Measurements from ENCODE around the gene FCHSD1.

DNA sequence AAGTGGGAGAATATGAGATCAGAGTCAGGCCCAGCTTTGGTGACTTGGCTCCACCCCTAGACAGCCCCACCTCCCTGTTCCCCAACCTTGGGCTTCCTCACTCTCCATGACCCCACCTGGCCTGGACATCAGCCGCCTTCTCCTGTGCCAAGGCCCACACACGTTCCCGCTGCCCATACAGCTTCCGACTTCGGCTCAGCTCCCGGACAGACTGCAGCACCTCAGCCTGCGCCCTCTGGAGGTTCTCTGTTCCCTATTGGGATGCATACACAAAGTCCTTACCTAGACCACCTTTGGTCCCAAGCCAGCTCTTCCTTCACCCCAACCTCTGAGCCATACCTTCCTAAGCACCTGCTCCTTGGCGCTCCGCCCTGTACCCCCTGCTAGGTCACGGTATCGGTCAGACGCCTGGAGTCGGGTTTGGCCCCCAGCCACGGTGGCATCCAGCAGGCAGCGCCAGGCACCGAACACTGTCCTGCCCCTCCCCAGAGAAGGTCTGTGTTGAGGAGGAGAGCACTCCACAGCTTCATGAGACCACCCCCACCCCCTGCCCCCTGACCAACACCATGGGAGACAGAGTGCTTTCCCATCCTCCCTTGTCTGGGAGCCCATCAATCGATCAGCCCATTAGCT is 2.0 kb downstream of the FCHSD1 start:
- TF ChIP-seq, protein P1, sequence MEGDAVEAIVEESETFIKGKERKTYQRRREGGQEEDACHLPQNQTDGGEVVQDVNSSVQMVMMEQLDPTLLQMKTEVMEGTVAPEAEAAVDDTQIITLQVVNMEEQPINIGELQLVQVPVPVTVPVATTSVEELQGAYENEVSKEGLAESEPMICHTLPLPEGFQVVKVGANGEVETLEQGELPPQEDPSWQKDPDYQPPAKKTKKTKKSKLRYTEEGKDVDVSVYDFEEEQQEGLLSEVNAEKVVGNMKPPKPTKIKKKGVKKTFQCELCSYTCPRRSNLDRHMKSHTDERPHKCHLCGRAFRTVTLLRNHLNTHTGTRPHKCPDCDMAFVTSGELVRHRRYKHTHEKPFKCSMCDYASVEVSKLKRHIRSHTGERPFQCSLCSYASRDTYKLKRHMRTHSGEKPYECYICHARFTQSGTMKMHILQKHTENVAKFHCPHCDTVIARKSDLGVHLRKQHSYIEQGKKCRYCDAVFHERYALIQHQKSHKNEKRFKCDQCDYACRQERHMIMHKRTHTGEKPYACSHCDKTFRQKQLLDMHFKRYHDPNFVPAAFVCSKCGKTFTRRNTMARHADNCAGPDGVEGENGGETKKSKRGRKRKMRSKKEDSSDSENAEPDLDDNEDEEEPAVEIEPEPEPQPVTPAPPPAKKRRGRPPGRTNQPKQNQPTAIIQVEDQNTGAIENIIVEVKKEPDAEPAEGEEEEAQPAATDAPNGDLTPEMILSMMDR (conservative IDR thresholded peaks at IDR 0.05; ENCODE audit: low read depth, low read length), result no peak
- no peak for TF ChIP-seq EZH2 (IDR thresholded peaks at IDR 0.05; ENCODE audit: low read length, unreplicated experiment)

Measured in PC-3 (cell line).